NCI-H345 (cell line): Measurements from ENCODE around the gene PRDM16.

Source experiments
- DNase-seq: peaks from one replicate; lab custom pipeline; 2025; lab: John Stamatoyannopoulos, UW

The PRDM16 gene

DNA sequence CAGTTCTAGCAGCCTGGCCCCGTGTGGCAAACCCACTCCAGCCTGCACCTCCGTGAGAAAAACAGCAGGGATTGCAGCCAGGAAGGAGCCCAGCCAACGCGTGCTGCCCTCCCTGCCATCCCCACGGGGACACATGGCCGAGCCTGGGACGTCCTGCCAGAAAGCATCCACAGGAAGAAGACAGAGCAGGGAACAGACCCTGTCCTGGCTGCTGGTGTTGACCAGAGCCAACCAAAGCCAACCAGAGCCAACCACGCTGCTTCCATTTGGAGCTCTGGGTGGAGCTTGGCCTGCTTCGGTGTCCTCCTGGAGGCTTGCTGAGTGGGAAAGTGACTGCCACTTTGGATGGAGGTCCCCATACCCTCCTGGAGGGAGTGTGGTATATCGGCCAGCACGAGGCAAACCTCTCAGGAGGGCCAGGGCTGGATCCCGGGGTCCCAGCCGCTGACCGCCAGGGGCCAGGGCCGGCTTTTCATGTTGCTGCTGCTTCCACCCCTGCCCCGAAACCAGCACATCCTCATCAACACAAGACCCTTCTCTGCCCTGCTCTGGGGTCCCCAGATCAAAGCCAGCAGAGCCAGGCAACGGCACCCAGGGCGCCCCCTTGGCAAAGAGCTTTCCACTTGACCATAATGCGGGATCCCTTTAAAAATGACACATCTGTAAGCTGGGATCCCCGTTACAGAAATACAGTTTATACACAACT, 304.9 kb downstream of the PRDM16 start:
- DNase-seq, result no peak

DNA sequence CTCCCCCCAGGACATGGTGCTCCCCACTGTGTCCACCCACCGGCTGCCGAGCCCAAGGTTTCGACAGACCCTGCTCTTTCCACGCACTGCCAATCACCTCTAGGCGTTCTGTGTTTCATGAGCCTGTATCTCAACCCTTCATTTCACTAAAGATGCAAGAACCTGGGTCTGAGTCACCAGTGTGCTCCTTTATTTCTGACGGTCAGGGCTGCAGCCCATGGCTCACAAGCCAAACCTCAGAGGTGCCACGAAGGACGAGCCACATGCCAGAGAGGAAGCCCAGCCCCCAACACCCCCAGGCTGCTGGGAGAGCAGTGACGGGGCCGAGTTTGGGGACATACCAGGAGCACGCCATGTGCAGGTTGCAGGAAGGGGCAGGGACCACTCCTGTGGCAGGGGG, 306.2 kb downstream of the PRDM16 start:
- no peak for DNase-seq

- no peak for DNase-seq
Observed at GRCh38 chr1:3377166-3377565, 308.2 kb downstream of the PRDM16 start.

- DNase-seq, result no peak
Observed at GRCh38 chr1:3377604-3378279, 308.7 kb downstream of the PRDM16 start.

DNA sequence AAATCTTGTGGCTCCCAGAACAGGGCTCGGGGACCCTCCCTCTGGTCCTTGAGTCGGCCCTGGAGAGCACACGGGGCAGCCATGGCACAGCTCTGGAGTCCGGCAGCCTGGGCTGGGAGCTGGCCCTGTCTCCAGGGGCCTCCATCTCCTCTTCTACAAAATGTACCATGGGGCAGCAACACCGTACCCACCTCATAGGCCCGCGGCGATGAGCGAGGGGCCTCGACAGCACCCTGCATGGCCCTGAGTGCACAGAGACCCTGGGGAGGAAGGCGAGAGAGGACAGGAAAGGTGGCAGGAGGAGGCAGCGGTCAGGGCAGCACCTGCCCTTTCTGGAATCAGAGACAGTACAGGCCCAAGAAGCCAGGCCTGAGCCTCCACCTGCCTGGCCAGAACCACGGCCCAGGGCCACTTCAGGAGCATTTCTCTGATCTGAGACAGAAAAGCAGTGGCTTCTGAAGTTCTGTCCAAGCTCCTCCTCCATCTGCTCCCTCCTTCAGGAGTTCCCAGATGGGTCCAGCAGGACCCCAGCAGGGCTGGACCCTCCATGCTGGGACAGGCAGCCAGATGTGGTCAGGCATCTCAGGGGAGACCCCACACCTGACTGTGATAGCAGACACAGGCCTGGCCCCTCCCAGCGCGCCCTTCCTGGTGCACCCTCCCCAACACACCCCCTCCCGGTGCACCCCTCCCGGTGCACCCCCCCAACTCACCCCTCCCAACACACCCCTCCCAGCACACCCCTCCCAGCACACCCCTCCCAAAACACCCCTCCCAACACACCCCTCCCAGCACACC, 309.6 kb downstream of the PRDM16 start:
- DNase-seq, result no peak

- no peak for DNase-seq
Observed at GRCh38 chr1:3379934-3380333, 310.9 kb downstream of the PRDM16 start.

DNA sequence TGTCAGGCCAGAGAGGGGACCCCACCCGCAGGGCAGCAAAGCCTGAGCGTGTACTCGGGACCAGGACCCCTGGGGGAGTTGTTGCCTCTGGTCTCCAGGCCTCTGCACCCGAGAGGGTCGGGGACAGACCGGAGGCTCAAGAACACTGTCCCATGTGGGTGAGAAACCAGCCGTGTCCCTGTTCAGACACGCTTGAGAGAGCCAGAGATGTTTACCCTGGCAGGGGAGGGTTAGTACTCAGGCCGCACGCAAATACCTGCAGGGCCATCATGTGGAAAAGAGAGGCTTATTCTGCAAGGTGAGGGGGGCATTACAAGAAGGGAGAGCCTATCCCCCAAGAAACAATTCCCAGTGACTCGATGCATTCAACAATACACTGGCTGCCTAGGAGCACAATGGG, 311.5 kb downstream of the PRDM16 start:
- no peak for DNase-seq

DNA sequence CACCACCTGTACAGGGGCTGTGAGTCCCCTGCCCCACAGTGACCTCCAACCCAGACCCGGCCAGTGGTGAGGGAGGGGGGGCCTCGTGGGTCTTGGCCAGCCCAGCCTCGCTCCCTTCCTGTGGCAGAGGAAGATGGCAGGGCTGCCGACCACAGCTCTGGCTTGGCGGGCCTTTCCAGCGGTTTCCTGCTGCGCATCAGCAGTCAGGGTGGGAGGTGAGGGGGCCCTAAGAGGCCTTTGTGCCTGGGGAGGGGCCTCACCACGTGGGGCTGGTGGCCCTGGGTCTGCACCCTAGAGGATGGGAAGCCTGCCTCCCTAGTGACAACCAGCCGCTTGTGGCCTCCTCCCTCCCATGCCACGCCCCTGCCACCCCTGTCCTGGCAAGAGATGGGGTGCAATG, 312.9 kb downstream of the PRDM16 start:
- no peak for DNase-seq

GRCh38 chr1:3382326-3383057, 313.5 kb downstream of the PRDM16 start:
- DNase-seq, result no peak

DNA sequence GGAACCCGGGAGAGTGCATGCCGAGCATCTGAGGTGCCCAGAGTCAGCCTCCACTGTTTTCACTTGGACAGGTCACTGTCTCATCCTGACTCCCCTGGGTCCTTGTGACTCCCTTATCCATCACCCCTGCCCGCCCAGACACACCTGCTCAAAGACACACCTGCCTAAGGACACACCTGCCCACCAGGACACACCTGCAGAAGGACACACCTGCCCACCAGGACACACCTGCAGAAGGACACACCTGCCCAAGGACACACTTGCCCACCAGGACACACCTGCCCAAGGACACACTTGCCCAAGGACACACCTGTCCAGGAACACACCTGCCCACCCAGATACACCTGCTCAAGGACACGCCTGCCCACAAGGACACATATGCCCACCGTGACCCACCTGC, 314.7 kb downstream of the PRDM16 start:
- no peak for DNase-seq

- no peak for DNase-seq
Observed at GRCh38 chr1:3384407-3384806, 315.4 kb downstream of the PRDM16 start.

DNA sequence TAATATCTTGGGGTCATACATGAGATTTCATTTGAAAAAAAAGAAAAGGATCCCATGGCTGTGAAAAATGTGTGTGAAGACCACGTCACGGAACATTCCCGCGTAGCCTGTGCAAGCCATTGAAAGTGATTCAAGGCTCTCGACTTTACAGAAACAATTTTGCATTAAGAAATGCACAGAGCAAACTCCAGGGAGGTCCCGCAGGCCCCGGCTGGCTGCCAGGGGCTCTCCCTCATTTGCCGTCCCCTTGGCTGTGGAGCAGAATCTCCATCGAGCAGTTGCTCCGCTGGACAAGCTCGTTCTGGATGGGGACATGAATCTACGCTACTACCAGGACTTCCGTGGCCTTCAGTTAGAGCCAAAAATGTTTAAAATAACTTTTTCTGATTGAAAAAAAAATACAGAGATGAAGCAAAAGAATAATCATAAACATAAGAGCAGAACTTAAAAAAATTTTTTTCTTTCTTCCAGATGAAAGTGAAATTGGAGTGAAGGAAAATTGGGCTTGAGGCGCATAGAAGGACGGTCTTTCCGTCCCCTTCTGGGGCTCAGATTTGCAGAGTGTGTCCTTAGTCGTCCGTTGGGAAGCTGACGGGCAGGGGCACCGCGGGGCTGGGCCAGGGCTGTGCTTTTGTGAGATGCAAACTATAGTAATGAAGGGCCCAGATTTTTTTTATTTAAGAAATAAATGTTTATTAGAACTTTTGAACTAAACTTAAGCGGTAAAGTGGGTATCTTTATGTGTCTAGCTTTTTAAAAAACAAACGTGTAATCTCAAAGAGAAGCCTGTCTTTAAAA, 317.4 kb downstream of the PRDM16 start:
- no peak for DNase-seq

GRCh38 chr1:3387401-3387800, 318.4 kb downstream of the PRDM16 start:
- no peak for DNase-seq

DNA sequence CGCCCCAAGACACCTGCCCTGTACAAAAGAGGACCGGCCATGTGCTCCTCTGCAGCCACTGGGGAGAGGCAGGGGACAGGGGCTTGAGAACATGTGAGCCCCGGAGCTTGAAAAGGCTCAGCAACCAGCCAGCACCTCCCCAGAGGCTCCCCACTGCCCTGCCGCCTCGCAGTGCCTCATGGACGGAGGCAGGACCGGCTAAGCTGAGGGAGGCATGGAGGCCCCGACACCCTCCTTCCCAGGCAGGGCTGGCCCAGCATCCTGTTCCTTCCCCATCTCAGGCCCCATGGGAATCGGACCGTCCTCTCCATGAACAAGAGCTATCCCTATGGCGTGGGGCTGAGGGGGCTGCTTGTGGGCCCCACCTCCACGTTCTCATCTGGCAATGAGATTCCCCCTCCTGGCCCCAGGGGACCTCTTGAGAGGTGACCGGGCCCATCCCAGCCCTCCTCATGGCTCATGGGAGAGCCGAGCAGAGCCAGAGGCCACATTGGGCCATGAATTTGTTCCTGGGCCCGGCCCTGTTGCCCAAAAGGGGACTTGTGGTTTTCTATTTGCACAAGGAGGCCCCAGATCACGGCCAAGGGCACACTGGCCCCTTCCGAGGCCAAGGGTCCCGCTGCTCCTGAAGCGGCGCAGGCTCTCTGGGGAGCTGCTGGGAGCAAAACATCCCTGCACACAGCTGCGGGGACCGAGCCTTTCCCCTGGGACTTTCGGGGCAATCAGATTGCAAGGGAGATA, 320.3 kb downstream of the PRDM16 start:
- no peak for DNase-seq

- DNase-seq, result no peak
Observed at GRCh38 chr1:3390291-3390690, 321.3 kb downstream of the PRDM16 start.

GRCh38 chr1:3391711-3392110, 322.7 kb downstream of the PRDM16 start:
- DNase-seq, result no peak

DNA sequence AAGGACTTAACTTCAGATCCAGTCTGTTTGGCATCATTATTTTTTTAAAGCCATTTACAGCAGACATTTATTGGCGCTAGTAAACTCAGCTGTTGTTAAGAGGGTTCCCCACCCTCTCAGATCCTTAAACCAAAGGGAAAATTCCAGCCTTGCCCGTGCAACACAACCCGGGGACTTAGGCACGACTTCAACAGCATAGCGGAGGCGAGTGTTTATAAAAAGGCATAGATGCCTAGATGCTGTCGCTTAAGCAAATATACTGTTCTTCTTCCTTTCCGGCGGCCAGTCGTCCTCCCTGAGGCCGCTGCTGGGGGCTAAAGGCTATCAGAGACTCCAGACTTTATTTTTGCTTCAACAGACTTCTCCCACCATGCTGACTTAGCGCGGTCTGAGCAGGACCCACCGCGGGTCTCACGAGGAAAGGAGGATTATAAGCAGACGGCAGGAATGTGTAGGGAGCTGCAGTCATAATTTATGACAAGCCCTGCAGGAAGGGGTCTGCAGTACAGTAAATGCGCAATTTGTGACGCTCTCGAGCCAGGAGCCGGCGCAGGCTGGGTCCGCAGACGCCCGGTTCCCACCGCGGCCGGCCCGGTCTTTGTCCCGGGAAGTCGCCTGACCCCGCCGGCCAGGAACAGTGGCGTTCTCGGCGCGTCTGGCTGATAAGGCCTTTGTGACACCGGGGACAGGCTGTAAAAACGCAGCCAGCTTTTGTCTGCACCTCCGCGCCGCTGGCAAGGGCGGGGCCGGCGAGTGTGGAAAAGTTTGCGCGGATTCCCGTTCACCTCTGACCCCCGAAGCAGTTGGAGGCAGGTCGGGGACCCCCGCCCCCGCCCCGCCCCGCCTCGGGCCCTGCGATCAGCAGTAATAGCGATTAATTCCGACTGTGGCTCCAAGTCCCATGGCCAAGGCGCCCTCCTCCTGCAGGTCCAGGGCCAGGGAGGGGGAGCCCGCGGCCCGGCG, 324.3 kb downstream of the PRDM16 start:
- no peak for DNase-seq

GRCh38 chr1:3393987-3394920, 325.3 kb downstream of the PRDM16 start:
- DNase-seq, result no peak

- no peak for DNase-seq
Observed at GRCh38 chr1:3396411-3396810, 327.4 kb downstream of the PRDM16 start.
